Natural killer cell (primary cell): ENCODE measurements around the gene ISM1. TPM values are rescaled to one million over a fixed set of nuclear protein-coding genes. Genes with fewer than 3 reads are reported as not detected.

Experiments
- ATAC-seq, 3 donors: fragments of 150-1000 bp in 2 of 3; fragments of 200-7000 bp in 1 of 3; cut with Tn5 transposase; 1 replicate in 1 of 3; 2 replicates in 2 of 3; pipeline ENCODE4 v1.10.0; 2021; ENCODE audit warnings: mild to moderate bottlenecking in 2 of 3, moderate library complexity in 2 of 3
- DNase-seq, 2 donors: peaks; one replicate each; pipeline versions ENCODE4 v3.0.0 to v3.0.0-alpha.2; 2013 to 2021; ENCODE audit warnings: mixed read lengths in 1 of 2
- H3K27ac ChIP-seq: one replicate; pipeline ENCODE4 v1.5.1; 2013; ENCODE audit warnings: mild to moderate bottlenecking, low read length
- H3K27me3 ChIP-seq: one replicate; pipeline ENCODE4 v1.6.1; 2013; ENCODE audit warnings: low read length; ENCODE audit not compliant: control insufficient read depth, insufficient read depth
- H3K36me3 ChIP-seq: one replicate; pipeline ENCODE4 v1.6.1; 2013; ENCODE audit warnings: low read length; ENCODE audit not compliant: control insufficient read depth, insufficient read depth
- H3K4me1 ChIP-seq: one replicate; pipeline ENCODE4 v1.6.1; 2013; ENCODE audit warnings: low read length; ENCODE audit not compliant: control insufficient read depth, insufficient read depth
- H3K4me3 ChIP-seq: one replicate; pipeline ENCODE4 v1.5.1; 2013; ENCODE audit warnings: low read length
- H3K9me3 ChIP-seq: one replicate; pipeline ENCODE4 v1.6.1; 2013; ENCODE audit warnings: low read length; ENCODE audit not compliant: control insufficient read depth, insufficient read depth
- H3K27ac Mint-ChIP-seq, 2 donors: one replicate each; pipeline ENCODE4 v1.8.0; 2022; ENCODE audit warnings: mild to moderate bottlenecking in 2 of 2, mixed read lengths in 2 of 2, moderate library complexity in 1 of 2
- H3K27me3 Mint-ChIP-seq, 2 donors: one replicate each; pipeline ENCODE4 v1.8.0; 2022; ENCODE audit warnings: low read depth in 2 of 2, mixed read lengths in 2 of 2
- H3K36me3 Mint-ChIP-seq: one replicate; pipeline ENCODE4 v1.8.0; 2022; ENCODE audit warnings: mixed read lengths
- H3K4me1 Mint-ChIP-seq, 2 donors: one replicate each; pipeline ENCODE4 v1.8.0; 2022; ENCODE audit warnings: mixed read lengths in 2 of 2
- H3K4me3 Mint-ChIP-seq: one replicate; pipeline ENCODE4 v1.8.0; 2022; ENCODE audit warnings: mild to moderate bottlenecking, moderate library complexity, mixed read lengths
- H3K9me3 Mint-ChIP-seq, 2 donors: one replicate each; pipeline ENCODE4 v1.8.0; 2022; ENCODE audit warnings: mixed read lengths in 2 of 2
- WGBS: methylation state at CpG from one replicate; pipeline ENCODE4 v1.1.7; 2013; ENCODE audit warnings: missing lambda C conversion rate; ENCODE audit not compliant: insufficient coverage; 5-methylcytosine and 5-hydroxymethylcytosine counted together
- intact Hi-C: fragments of 100-400 bp; cut with micrococcal nuclease; formaldehyde crosslinking; loops from one replicate; pipeline ENCODE4 v1.14.2; 2022
- total RNA-seq, 4 donors: library from RNA; stranded (reverse); fragments of 120-200 nt in 1 of 4; gene quantifications; one replicate each; pipeline versions ENCODE4 v1.2.3 to v1.2.4, GENCODE V29; 2013 to 2022
- TF ChIP-seq, protein P1 (sequence below): fragments of 200-600 bp; IDR thresholded peaks from one replicate; pipeline ENCODE4 v1.8.0; 2022; ENCODE audit warnings: antibody characterized with exemption

ISM1 gene
- total RNA-seq, 3 donors from 2014 or later (not counting 1 experiment from before 2014, with no cell fraction given), result 0.13 TPM; not detected in 2

GRCh38 chr20:13271098-13271497, 50.0 kb downstream of the ISM1 start:
- Mint-ChIP-seq H3K4me1 (no peaks in the 10 kb centered on the region), H3K36me3 (no peaks in the 10 kb centered on the region), H3K4me3 (no peak overlapping the region), H3K27ac (no peak overlapping the region), H3K9me3 (no peaks in the 10 kb centered on the region), H3K27me3 (peaks cover 13 to 21% of the 10 kb centered on the region in 2 donors)
- 78% methylated on average over 1 of the region's 3 CpGs for WGBS
- DNase-seq, result no peak
- Histone ChIP-seq H3K9me3 (no peaks in the 10 kb centered on the region), H3K27ac (no peak overlapping the region), H3K36me3 (no peaks in the 10 kb centered on the region), H3K4me1 (no peaks in the 10 kb centered on the region), H3K4me3 (no peak overlapping the region), H3K27me3 (no peaks in the 10 kb centered on the region)
- TF ChIP-seq, protein P1, sequence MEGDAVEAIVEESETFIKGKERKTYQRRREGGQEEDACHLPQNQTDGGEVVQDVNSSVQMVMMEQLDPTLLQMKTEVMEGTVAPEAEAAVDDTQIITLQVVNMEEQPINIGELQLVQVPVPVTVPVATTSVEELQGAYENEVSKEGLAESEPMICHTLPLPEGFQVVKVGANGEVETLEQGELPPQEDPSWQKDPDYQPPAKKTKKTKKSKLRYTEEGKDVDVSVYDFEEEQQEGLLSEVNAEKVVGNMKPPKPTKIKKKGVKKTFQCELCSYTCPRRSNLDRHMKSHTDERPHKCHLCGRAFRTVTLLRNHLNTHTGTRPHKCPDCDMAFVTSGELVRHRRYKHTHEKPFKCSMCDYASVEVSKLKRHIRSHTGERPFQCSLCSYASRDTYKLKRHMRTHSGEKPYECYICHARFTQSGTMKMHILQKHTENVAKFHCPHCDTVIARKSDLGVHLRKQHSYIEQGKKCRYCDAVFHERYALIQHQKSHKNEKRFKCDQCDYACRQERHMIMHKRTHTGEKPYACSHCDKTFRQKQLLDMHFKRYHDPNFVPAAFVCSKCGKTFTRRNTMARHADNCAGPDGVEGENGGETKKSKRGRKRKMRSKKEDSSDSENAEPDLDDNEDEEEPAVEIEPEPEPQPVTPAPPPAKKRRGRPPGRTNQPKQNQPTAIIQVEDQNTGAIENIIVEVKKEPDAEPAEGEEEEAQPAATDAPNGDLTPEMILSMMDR, result no peak
- intact Hi-C loops, result no loop called here
- ATAC-seq, result no peak

DNA sequence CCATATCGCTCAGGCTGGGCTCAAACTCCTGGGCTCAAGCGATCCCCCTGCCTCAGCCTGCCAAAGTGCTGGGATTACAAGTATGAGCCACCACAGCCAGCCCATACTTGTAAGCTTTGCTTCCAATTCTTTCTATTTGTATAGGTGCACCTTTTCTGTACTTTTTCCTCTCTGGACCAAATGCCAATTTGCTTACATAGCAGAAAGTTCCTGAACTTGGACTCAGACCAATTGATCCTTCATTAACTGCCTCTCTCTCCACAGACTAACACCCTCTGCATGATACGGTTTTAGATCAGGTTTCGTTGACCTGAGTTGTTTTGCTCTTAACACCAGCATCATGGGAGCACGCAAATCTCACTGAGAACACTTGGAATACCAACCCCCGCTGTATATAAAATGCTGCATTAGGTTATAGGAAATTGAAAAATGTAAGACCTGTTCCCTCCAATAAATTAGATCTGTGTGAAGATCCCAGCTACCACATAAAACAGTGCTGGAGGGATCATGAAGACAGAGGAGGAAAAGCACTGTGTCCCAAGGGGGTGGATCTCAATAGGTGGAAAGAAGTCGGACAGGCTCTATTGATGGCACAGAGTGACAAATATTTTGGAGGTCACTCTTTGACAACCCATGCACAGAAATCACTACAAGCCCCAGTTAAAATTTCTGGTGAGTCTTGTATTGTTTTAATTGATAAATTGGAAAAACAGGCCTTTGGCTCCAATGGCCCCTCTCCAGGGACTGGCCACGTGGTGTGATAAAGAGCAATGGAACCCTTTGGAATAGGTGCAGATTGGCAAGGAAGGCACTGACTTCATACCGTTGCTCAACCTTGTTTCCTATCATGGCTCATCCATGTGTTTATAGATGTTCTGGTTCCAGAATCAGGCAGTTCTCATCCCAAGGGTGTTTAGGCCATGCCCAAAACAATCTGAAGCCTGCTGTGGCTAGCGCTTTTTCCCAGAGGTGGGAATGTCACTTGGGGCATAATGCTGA, 51.2 kb downstream of the ISM1 start:
- Histone ChIP-seq H3K36me3 (no peaks in the 10 kb centered on the region), H3K4me3 (no peak overlapping the region), H3K4me1 (no peaks in the 10 kb centered on the region), H3K27me3 (no peaks in the 10 kb centered on the region), H3K9me3 (no peaks in the 10 kb centered on the region), H3K27ac (no peak overlapping the region)
- TF ChIP-seq, protein P1, result no peak
- Mint-ChIP-seq H3K4me1 (no peaks in the 10 kb centered on the region), H3K27me3 (peaks cover 14 to 25% of the 10 kb centered on the region in 2 donors), H3K4me3 (no peak overlapping the region), H3K27ac (no peak overlapping the region), H3K9me3 (no peaks in the 10 kb centered on the region), H3K36me3 (no peaks in the 10 kb centered on the region)
- intact Hi-C loops, result no loop called here
- ATAC-seq, result no peak
- 90% methylated on average over 9 of the region's 10 CpGs for WGBS
- no peak for DNase-seq

DNA sequence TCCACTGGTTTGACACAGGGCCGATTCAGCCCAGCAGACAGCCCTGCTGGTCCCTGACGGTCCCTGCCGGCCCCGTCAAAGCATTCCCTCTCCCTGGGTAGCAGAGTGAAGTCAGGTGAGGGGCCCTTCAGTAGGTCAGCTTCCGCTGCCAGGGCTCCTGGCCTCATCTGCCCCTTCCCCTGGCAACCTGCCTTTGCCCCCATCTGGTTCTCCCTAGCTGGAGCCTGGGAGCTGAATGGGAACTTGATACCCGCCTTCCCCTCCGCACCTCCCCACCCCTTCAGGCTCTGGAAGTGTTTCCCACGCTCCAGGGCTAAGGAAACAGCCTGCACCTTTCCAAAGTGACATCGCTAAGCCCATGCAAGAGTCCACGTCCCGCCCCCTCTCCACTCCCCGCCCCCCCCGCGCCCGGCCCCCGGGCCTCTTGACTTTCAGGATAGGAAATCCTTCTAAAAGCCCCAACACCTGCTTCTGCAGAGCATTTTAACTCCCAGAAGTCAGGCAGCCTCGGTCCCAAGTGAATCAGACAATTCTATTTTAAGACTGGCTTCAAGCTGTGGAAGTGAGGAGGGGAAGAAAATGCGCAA, 53.3 kb downstream of the ISM1 start:
- peaks cover 12 to 25% of the 10 kb centered on the region in 2 donors for H3K27me3 Mint-ChIP-seq
- no peaks in the 10 kb centered on the region for H3K36me3 Mint-ChIP-seq
- H3K4me1 Mint-ChIP-seq, result no peaks in the 10 kb centered on the region
- no peak for DNase-seq
- Histone ChIP-seq H3K4me1 (no peaks in the 10 kb centered on the region), H3K36me3 (no peaks in the 10 kb centered on the region), H3K4me3 (no peak overlapping the region), H3K9me3 (no peaks in the 10 kb centered on the region), H3K27me3 (no peaks in the 10 kb centered on the region), H3K27ac (no peak overlapping the region)
- intact Hi-C loops, result no loop called here
- TF ChIP-seq, protein P1, result no peak
- 67% methylated on average over 12 of the region's 18 CpGs for WGBS
- H3K4me3 Mint-ChIP-seq, result no peak overlapping the region
- H3K27ac Mint-ChIP-seq, result no peak overlapping the region
- no peaks in the 10 kb centered on the region for H3K9me3 Mint-ChIP-seq
- ATAC-seq, result no peak
